ENCODE measurements around the gene FGGY.
"Not testable (repeated sequence)": the region's sequence is repeated elsewhere in the genome, so short reads cannot be mapped to it uniquely, and the experiment has no call there.

The FGGY gene

DNA sequence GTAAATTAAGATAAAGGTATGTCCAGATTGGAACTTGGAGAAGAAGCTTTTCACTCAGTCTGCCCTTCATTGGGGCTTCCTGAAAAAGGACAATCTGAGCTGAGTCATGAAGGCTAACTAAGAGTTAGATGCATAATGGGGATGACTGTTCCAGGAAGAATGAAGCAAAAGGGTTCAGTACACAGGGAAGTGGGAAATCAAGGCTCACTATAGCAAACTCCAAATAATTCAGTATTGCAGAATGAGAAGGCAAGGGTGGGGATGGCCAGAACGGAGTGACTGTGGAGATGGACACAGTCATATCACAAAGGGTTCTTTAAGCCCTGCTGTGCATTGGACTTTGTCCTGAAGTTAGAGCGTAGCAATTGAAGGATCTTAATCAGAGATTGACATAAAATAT is 158.3 kb downstream of the FGGY start:
- H3K4me3 ChIP-seq (ENCODE audit: low read depth, low read length) = no peak overlapping the region
- TF ChIP-seq POLR2A (IDR thresholded peaks at IDR 0.05; ENCODE audit: extremely low read depth, insufficient read length) = no peak
- TF ChIP-seq, protein P1, sequence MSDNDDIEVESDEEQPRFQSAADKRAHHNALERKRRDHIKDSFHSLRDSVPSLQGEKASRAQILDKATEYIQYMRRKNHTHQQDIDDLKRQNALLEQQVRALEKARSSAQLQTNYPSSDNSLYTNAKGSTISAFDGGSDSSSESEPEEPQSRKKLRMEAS (IDR thresholded peaks at IDR 0.05; ENCODE audit: low read depth, low read length) = no peak
- TF ChIP-seq MYC (IDR thresholded peaks at IDR 0.05; ENCODE audit: low read depth, low read length) = no peak
- TF ChIP-seq, protein P2, sequence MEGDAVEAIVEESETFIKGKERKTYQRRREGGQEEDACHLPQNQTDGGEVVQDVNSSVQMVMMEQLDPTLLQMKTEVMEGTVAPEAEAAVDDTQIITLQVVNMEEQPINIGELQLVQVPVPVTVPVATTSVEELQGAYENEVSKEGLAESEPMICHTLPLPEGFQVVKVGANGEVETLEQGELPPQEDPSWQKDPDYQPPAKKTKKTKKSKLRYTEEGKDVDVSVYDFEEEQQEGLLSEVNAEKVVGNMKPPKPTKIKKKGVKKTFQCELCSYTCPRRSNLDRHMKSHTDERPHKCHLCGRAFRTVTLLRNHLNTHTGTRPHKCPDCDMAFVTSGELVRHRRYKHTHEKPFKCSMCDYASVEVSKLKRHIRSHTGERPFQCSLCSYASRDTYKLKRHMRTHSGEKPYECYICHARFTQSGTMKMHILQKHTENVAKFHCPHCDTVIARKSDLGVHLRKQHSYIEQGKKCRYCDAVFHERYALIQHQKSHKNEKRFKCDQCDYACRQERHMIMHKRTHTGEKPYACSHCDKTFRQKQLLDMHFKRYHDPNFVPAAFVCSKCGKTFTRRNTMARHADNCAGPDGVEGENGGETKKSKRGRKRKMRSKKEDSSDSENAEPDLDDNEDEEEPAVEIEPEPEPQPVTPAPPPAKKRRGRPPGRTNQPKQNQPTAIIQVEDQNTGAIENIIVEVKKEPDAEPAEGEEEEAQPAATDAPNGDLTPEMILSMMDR (IDR thresholded peaks at IDR 0.05; ENCODE audit: low read depth, low read length) = no peak
- DNase-seq (ENCODE audit: low read depth) = no peak

DNA sequence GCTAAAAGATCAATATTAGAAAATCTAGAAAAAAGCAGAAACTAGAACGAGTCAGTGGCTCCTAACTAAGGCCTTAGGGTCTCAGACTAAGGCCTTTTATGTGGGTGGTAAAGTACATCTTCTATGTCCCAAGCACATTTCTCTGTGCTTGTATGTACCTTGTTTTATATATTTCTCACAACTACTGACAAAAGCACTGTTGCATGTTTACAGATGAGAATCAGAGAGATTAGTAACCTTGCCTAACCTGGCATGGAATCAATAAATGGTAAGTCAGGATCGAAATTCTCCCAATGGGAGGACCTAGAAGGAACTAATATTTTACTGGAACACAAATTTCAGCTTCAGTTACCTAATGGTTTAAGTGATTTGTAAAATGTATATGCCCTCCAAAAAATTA is 160.9 kb downstream of the FGGY start:
- no peak for TF ChIP-seq MYC (IDR thresholded peaks at IDR 0.05; ENCODE audit: low read depth, low read length)
- TF ChIP-seq, protein P1 (IDR thresholded peaks at IDR 0.05; ENCODE audit: low read depth, low read length) = no peak
- TF ChIP-seq, protein P2 (IDR thresholded peaks at IDR 0.05; ENCODE audit: low read depth, low read length) = no peak
- no peak for TF ChIP-seq POLR2A (IDR thresholded peaks at IDR 0.05; ENCODE audit: extremely low read depth, insufficient read length)

DNA sequence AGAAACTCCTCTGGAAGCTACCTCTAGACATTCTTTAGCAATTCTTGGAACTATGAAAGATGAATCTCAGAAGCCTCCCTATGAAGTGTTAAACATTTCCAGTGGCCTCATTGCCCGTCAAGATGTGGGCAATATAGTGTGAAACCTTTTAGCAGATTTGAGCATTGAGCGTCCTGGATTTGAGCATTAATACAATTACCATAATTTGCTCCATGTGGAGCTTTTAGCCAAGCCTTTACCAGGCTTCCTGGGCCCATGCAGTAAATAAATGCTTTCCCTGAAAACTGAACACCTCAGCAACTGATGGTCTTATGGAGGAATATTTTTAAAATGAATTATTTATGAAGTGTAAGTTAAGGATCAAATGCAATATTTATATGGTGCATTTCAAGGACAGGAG is 162.0 kb downstream of the FGGY start:
- no peak overlapping the region for H3K4me3 ChIP-seq (ENCODE audit: low read depth, low read length)
- no peak for TF ChIP-seq MYC (IDR thresholded peaks at IDR 0.05; ENCODE audit: low read depth, low read length)
- TF ChIP-seq, protein P2 (IDR thresholded peaks at IDR 0.05; ENCODE audit: low read depth, low read length) = no peak
- TF ChIP-seq POLR2A (IDR thresholded peaks at IDR 0.05; ENCODE audit: extremely low read depth, insufficient read length) = no peak
- TF ChIP-seq, protein P1 (IDR thresholded peaks at IDR 0.05; ENCODE audit: low read depth, low read length) = no peak
- DNase-seq (ENCODE audit: low read depth) = no peak

More for the DNA sequence above, 160.9 kb downstream of the FGGY start:
- no peak overlapping the region for H3K4me3 ChIP-seq (ENCODE audit: low read depth, low read length)
- DNase-seq (ENCODE audit: low read depth) = no peak

DNA sequence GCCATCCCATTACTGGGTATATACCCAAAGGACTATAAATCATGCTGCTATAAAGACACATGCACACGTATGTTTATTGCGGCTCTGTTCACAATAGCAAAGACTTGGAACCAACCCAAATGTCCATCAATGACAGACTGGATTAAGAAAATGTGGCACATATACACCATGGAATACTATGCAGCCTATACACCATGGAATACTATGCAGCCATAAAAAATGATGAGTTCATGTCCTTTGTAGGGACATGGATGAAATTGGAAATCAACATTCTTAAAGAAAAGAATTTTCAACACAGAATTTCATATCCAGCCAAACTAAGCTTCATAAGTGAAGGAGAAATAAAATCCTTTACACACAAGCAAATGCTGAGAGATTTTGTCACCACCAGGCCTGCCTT is 166.0 kb downstream of the FGGY start:
- not testable (repeated sequence) for DNase-seq (ENCODE audit: low read depth); H3K4me3 ChIP-seq (ENCODE audit: low read depth, low read length)

DNA sequence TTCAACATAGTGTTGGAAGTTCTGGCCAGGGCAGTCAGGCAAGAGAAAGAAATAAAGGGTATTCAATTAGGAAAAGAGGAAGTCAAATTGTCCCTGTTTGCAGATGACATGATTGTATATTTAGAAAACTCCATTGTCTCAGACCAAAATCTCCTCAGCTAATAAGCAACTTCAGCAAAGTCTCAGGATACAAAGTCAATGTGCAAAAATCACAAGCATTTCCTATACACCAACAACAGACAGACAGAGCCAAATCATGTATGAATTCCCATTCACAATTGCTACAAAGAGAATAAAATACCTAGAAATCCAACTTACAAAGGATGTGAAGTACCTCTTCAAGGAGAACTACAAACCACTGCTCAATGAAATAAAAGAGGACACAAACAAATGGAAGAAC is 168.6 kb downstream of the FGGY start:
- not testable (repeated sequence) for H3K4me3 ChIP-seq (ENCODE audit: low read depth, low read length); DNase-seq (ENCODE audit: low read depth)

DNA sequence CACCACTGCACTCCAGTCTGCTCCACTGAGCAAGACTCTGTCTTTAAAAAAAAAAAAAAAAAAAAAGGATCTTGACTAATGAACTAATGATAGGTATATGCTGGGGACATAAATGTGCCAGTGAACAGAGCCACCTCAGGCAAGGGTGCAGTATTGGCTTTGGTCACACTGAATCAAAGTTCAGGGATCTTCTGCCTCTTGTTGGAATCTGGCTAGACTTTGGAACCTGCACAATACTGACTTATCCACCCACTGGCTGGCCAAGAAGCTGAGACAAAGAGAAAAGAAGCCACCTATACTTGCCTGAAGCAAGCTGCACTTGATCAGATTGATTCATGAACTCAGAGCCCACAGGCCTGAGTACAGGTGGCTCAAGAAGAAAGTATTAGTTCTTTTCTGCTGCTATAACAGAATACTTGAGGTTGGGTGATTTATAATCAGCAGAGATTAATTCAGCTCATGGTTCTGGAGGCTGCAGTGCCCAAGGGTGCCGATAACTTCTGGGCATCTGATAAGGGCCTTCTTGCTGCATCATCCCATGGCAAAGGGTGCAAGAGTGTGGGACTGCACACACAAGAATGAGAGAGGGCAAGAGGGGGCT is 172.0 kb downstream of the FGGY start:
- no peak for DNase-seq (ENCODE audit: low read depth)
- no peak overlapping the region for H3K4me3 ChIP-seq (ENCODE audit: low read depth, low read length)
- no peak for TF ChIP-seq POLR2A (IDR thresholded peaks at IDR 0.05; ENCODE audit: extremely low read depth, insufficient read length)
- TF ChIP-seq, protein P2 (IDR thresholded peaks at IDR 0.05; ENCODE audit: low read depth, low read length) = no peak
- TF ChIP-seq MYC (IDR thresholded peaks at IDR 0.05; ENCODE audit: low read depth, low read length) = no peak
- TF ChIP-seq, protein P1 (IDR thresholded peaks at IDR 0.05; ENCODE audit: low read depth, low read length) = no peak

DNA sequence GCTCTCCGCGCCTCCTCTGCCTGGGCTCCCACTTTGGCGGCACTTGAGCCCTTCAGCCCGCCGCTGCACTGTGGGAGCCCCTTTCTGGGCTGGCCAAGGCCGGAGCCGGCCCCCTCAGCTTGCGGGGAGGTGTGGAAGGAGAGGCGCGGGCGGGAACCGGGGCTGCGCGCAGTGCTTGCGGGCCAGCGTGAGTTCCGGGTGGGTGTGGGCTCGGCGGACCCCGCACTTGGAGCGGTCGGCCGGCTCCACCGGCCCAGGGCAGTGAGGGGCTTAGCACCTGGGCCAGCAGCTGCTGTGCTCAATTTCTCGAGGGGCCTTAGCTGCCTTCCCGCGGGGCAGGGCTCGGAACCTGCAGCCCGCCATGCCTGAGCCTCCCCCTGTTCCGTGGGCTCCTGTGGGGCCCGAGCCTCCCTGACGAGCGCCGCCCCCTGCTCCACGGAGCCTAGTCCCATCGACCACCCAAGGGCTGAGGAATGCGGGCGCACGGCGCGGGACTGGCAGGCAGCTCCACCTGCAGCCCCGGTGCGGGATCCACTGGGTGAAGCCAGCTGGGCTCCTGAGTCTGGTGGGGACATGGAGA is 175.2 kb downstream of the FGGY start:
- not testable (repeated sequence) for H3K4me3 ChIP-seq (ENCODE audit: low read depth, low read length); DNase-seq (ENCODE audit: low read depth)
